LNCaP clone FGC (cell line): Measurements from ENCODE around the gene MAN1A1.
A peak's percentile ranks its signal among the peaks of the same experiment; 100 is the strongest.

Experiments
- DNase-seq: peaks from one replicate; pipeline ENCODE4 v3.0.0-alpha.2; 2011; ENCODE audit warnings: low read depth
- H3K4me3 ChIP-seq: 2 replicates; pipeline ENCODE4 v1.5.1; 2011; ENCODE audit warnings: mild to moderate bottlenecking, low read depth, low read length, control low read depth
- TF ChIP-seq, protein P1 (sequence below): IDR thresholded peaks from 2 replicates; pipeline ENCODE4 v1.5.1; 2012; ENCODE audit warnings: mild to moderate bottlenecking; ENCODE audit not compliant: control insufficient read depth, insufficient read depth; ENCODE audit errors: extremely low read depth

Gene MAN1A1

DNA sequence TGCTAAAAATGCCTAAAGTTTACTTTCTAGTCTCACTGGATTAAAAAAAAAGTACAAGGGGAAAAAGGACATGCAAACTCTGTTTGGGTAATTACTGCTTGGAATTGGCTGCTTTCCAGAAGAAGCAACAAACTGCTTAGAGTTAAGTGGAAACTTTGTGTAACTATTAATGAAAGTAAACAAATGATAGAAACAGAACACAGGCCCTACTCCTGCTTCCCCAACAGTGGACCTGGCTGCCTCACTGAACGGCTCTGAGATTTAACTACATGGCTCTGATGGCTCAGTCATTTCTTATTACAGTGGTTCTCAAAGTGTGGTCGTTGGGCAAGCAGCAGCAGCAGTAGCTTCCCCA is 108.5 kb downstream of the MAN1A1 start:
- no peak overlapping the region for H3K4me3 ChIP-seq
- TF ChIP-seq, protein P1, sequence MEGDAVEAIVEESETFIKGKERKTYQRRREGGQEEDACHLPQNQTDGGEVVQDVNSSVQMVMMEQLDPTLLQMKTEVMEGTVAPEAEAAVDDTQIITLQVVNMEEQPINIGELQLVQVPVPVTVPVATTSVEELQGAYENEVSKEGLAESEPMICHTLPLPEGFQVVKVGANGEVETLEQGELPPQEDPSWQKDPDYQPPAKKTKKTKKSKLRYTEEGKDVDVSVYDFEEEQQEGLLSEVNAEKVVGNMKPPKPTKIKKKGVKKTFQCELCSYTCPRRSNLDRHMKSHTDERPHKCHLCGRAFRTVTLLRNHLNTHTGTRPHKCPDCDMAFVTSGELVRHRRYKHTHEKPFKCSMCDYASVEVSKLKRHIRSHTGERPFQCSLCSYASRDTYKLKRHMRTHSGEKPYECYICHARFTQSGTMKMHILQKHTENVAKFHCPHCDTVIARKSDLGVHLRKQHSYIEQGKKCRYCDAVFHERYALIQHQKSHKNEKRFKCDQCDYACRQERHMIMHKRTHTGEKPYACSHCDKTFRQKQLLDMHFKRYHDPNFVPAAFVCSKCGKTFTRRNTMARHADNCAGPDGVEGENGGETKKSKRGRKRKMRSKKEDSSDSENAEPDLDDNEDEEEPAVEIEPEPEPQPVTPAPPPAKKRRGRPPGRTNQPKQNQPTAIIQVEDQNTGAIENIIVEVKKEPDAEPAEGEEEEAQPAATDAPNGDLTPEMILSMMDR, result no peak
- peak; percentile 78 for DNase-seq

DNA sequence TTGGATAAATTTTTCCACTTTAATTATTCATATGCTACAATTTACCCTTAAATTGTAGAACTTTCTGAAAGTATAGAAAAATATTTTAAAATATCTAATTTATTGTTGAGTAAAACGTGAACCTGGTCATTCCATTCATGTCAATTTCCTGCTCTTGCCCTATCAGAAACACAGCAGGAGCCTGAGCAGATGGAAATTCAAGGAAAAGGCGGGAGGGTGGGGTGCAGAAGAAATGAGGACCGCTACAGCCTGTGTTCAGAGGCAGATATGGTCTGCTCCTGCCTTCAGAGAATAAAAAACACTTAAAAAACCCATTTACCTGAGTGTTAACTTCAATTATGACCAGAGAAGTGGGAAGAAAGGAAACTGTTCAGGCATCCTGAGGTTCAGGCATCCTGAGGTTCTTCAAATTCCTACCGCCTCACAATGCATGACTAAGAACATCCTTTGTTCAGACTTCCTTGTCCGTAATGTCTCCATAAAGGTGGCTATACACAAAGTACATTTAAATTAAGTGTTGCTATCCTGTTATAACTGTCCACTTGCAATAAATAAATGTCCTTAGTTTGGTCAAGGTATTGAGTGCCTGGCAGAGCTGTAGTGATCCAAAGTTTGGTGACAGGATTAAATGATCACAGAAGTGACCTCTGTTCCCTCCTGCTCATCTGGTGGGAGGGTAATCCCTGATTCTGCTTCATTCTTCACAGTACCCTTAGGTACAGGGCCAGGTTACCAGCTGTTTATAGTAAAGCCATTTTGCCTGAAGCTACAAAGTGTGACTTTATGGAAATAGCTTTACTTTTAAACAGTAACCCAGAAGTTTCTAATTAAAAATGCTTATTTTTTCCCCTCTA is 109.1 kb downstream of the MAN1A1 start:
- TF ChIP-seq, protein P1, result no peak
- H3K4me3 ChIP-seq, result no peak overlapping the region
- DNase-seq, result no peak

DNA sequence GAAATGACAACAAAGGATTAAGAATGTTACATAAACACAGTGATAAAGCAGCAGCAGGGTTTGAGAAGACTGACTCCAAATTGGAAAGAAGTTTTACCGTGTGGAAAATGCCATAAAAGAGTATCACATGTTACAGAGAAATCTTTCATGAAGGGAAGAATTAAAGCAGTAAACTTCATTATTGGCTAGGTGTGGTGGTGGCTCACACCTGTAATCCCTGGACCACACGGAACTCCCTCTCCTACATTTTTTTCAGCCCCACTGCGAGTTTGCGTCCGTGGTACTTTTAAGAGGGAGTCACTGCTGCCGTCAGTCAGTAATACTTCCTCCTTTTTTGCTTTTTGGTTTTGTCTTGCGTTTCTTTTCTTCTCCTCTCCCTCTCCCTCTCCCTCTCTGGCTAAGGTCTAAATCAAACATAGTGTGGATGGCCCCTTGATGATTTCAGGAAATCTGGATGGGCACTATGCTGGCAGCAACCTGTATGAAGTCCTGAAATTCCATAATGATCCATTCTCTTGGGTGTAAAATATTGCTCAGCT is 112.3 kb downstream of the MAN1A1 start:
- DNase-seq, result no peak
- H3K4me3 ChIP-seq, result no peak overlapping the region
- TF ChIP-seq, protein P1, result no peak

DNA sequence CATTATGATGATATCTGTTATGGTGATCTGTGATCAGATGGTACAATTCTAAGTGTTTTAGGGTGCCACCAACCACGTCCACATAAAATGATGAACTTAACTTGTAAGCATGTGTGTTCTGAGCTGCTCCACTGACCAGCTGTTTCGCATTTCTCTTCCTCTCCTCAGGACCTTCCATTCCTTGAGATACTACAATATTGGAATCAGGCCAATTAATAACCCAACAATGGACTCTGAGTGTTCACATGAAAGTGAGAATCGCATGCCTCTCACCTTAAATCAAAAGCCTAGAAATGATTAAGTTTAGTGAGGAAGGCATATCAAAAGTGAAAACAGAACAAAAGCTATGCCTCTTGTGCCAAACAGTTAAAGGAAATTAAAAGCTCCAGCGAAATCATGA is 114.6 kb downstream of the MAN1A1 start:
- DNase-seq, result no peak
- TF ChIP-seq, protein P1, result no peak
- no peak overlapping the region for H3K4me3 ChIP-seq

DNA sequence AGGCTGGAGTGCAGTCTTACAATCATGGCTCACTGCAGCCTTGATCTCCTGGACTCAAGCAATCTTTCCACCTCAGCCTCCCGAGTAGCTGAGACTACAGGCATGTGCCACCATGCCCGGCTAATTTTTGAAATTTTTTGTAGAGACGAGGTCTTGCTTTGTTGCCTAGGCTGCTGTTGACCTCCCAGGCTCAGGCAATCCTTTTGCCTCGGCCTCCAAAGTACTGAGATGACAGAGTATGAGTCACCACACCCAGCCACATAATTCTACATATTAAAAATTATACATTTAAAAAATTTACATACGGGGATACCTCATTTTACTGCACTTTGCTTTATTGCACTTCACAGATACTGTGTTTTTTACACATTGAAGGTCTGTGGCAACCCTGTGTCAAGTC is 115.1 kb downstream of the MAN1A1 start:
- H3K4me3 ChIP-seq, result no peak overlapping the region
- TF ChIP-seq, protein P1, result no peak
- no peak for DNase-seq

DNA sequence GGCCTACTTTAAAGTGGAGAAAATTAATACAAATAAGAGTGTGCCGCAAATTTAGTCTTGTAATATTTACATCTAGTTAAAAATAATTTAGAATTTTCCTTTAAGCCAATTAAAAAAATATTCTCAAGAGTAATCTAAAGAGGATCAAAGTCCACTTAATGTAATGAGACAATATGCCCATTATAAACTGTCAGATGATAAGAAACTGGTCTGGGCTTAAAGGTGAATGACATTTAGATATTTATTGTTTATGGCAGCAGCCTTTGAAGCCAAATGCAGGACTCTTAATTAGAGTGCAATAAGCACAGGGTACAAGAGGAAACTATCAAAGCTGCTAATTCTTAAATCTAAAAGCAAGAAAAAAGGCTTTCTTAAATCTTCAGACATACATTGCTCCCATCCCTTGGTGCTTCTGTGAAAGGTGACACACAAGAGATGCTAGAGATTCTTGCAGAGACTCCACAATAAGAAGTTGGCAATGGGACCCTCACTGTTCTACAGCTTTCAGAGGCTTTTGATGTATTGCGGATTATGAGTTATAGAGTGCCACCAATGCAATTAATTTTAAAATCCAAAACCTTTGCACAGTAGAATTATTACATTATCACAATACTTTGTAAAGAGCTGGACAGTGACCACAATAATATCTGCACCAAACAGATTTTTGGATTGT is 116.1 kb downstream of the MAN1A1 start:
- no peak overlapping the region for H3K4me3 ChIP-seq
- no peak for DNase-seq
- TF ChIP-seq, protein P1, result no peak
